Sigmoid colon (tissue), 4 donors: ENCODE measurements around the gene PRMT6.

Experiments used
- EP300 ChIP-seq, 4 donors: sonication (generic); formaldehyde crosslinking; IDR thresholded peaks; one replicate each; pipeline ENCODE4 v1.6.1; 2017; ENCODE audit warnings: antibody characterized with exemption in 4 of 4
- POLR2A ChIP-seq, 2 donors: fragments of 450-650 bp; IDR thresholded peaks; one replicate each; pipeline ENCODE4 v1.6.1; 2016; ENCODE audit warnings: antibody characterized with exemption in 2 of 2, mild to moderate bottlenecking in 2 of 2, moderate library complexity in 2 of 2
- POLR2AphosphoS5 ChIP-seq, 4 donors: sonication (generic); formaldehyde crosslinking; IDR thresholded peaks; one replicate each; pipeline ENCODE4 v1.6.1; 2017; ENCODE audit warnings: antibody characterized with exemption in 4 of 4
- TF ChIP-seq, protein P1 (sequence below), 4 experiments: fragments of 450-650 bp in 3 of 4; fragments of 200-600 bp in 1 of 4; IDR thresholded peaks; one replicate each; pipeline ENCODE4 v1.5.1; 2016 to 2019; ENCODE audit warnings: antibody characterized with exemption in 4 of 4, mild to moderate bottlenecking in 3 of 4, moderate library complexity in 2 of 4

GRCh38 chr1:107095647-107096046 lies 39.2 kb downstream of the PRMT6 start:
- TF ChIP-seq, protein P1, sequence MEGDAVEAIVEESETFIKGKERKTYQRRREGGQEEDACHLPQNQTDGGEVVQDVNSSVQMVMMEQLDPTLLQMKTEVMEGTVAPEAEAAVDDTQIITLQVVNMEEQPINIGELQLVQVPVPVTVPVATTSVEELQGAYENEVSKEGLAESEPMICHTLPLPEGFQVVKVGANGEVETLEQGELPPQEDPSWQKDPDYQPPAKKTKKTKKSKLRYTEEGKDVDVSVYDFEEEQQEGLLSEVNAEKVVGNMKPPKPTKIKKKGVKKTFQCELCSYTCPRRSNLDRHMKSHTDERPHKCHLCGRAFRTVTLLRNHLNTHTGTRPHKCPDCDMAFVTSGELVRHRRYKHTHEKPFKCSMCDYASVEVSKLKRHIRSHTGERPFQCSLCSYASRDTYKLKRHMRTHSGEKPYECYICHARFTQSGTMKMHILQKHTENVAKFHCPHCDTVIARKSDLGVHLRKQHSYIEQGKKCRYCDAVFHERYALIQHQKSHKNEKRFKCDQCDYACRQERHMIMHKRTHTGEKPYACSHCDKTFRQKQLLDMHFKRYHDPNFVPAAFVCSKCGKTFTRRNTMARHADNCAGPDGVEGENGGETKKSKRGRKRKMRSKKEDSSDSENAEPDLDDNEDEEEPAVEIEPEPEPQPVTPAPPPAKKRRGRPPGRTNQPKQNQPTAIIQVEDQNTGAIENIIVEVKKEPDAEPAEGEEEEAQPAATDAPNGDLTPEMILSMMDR (IDR thresholded peaks at IDR 0.05): no peak
- TF ChIP-seq POLR2A (IDR thresholded peaks at IDR 0.05): no peak
- no peak for TF ChIP-seq POLR2AphosphoS5 (IDR thresholded peaks at IDR 0.05)
- no peak for TF ChIP-seq EP300 (IDR thresholded peaks at IDR 0.05)
